ENCODE measurements around the gene PRKRA.

GRCh38 chr2:178392215-178392614 is 58.8 kb downstream of the PRKRA start:
- TF ChIP-seq POLR2A (IDR thresholded peaks at IDR 0.05; ENCODE audit: low read depth, low read length) (no peak), POLR2AphosphoS5 (IDR thresholded peaks at IDR 0.05; ENCODE audit: insufficient read depth, low read depth, low read length) (no peak), CTCF (IDR thresholded peaks at IDR 0.05; ENCODE audit: extremely low read depth in 1 of 2, insufficient read depth in 1 of 2, low read depth in 1 of 2, low read length in 2 of 2) (no peak)

Data from endothelial cell of umbilical vein (primary cell).